ENCODE data around the gene LEMD2. TPM values are rescaled to one million over a fixed set of nuclear protein-coding genes. Genes with fewer than 3 reads are reported as not detected.

LEMD2 gene
- total RNA-seq, 1 donor from 2014 or later = 53.6 TPM

- Histone ChIP-seq H3K27ac (no peak overlapping the region), H3K27me3 (ENCODE audit: low read depth) (no peaks in the 10 kb centered on the region), H3K4me1 (peaks cover 49% of the 10 kb centered on the region), H3K9me3 (no peaks in the 10 kb centered on the region), H3K36me3 (peaks cover 54% of the 10 kb centered on the region), H3K4me3 (no peak overlapping the region)
- ATAC-seq = no peak
- no peak for TF ChIP-seq CTCF (IDR thresholded peaks at IDR 0.05)
- no peak for DNase-seq
- intact Hi-C loops (cut with DNase I) = no loop called here
These were observed 3.2 kb downstream of the LEMD2 start for GRCh38 chr6:33785778-33786177.

GRCh38 chr6:33784787-33785186 is 4.1 kb downstream of the LEMD2 start:
- Histone ChIP-seq H3K4me3 (no peak overlapping the region), H3K9me3 (no peaks in the 10 kb centered on the region), H3K4me1 (peaks cover 49% of the 10 kb centered on the region), H3K27ac (no peak overlapping the region), H3K27me3 (ENCODE audit: low read depth) (no peaks in the 10 kb centered on the region), H3K36me3 (peaks cover 64% of the 10 kb centered on the region)
- TF ChIP-seq CTCF (IDR thresholded peaks at IDR 0.05) = no peak
- intact Hi-C loops (cut with DNase I) = no loop called here
- ATAC-seq (no peak), DNase-seq (no peak)

GRCh38 chr6:33783781-33784520 is 5.0 kb downstream of the LEMD2 start:
- DNase-seq (no peak), ATAC-seq (no peak)
- no peak for TF ChIP-seq CTCF (IDR thresholded peaks at IDR 0.05)
- intact Hi-C loops (cut with DNase I) = no loop called here
- Histone ChIP-seq H3K4me3 (no peak overlapping the region), H3K9me3 (no peaks in the 10 kb centered on the region), H3K4me1 (peaks cover 42% of the 10 kb centered on the region), H3K27ac (no peak overlapping the region), H3K27me3 (ENCODE audit: low read depth) (no peaks in the 10 kb centered on the region), H3K36me3 (peaks cover 72% of the 10 kb centered on the region)

GRCh38 chr6:33782561-33782960 is 6.4 kb downstream of the LEMD2 start:
- no peak for DNase-seq
- no peak overlapping the region for H3K4me3 ChIP-seq
- no peaks in the 10 kb centered on the region for H3K27me3 ChIP-seq (ENCODE audit: low read depth)
- peaks cover 38% of the 10 kb centered on the region for H3K4me1 ChIP-seq
- peaks cover 86% of the 10 kb centered on the region for H3K36me3 ChIP-seq
- ATAC-seq = no peak
- H3K9me3 ChIP-seq = no peaks in the 10 kb centered on the region
- TF ChIP-seq CTCF (IDR thresholded peaks at IDR 0.05) = no peak
- no peak overlapping the region for H3K27ac ChIP-seq
- intact Hi-C loops (cut with DNase I) = no loop called here

GRCh38 chr6:33781131-33781975 is 7.6 kb downstream of the LEMD2 start:
- no peak for DNase-seq
- no peak overlapping the region for H3K4me3 ChIP-seq
- intact Hi-C loops (cut with DNase I) = no loop called here
- peaks cover 26% of the 10 kb centered on the region for H3K4me1 ChIP-seq
- H3K9me3 ChIP-seq = no peaks in the 10 kb centered on the region
- no peaks in the 10 kb centered on the region for H3K27me3 ChIP-seq (ENCODE audit: low read depth)
- no peak for TF ChIP-seq CTCF (IDR thresholded peaks at IDR 0.05)
- H3K27ac ChIP-seq = no peak overlapping the region
- H3K36me3 ChIP-seq = peaks cover 96% of the 10 kb centered on the region
- peak in 1 of 2 donors; percentile 20 for ATAC-seq

All from lower lobe of right lung (tissue), 2 donors.